Adipocyte (in vitro differentiated cells): ENCODE measurements around the gene TAS2R8.

Experiments used
- DNase-seq: peaks from one replicate; pipeline ENCODE4 v3.0.0-alpha.2; 2015; ENCODE audit warnings: low read depth
- H3K27me3 ChIP-seq: replicated peaks from 2 replicates; pipeline ENCODE4 v1.7.0; 2013; ENCODE audit warnings: mild to moderate bottlenecking, low read length, moderate library complexity; ENCODE audit not compliant: control insufficient read depth, insufficient read depth
- H3K36me3 ChIP-seq: 2 replicates; pipeline ENCODE4 v1.7.0; 2013; ENCODE audit warnings: low read length, mild to moderate bottlenecking, moderate library complexity; ENCODE audit not compliant: control insufficient read depth, insufficient read depth, severe bottlenecking
- H3K4me1 ChIP-seq: 2 replicates; pipeline ENCODE4 v1.7.0; 2013; ENCODE audit warnings: mild to moderate bottlenecking, low read length, moderate library complexity; ENCODE audit not compliant: control insufficient read depth, insufficient read depth
- H3K4me3 ChIP-seq: 2 replicates; pipeline ENCODE4 v1.7.0; 2013; ENCODE audit warnings: mild to moderate bottlenecking, low read length, moderate library complexity
- H3K9ac ChIP-seq: 2 replicates; pipeline ENCODE4 v1.7.0; 2013; ENCODE audit warnings: mild to moderate bottlenecking, low read length, moderate library complexity
- H3K9me3 ChIP-seq: 2 replicates; pipeline ENCODE4 v1.7.0; 2013; ENCODE audit warnings: mild to moderate bottlenecking, low read length, moderate library complexity; ENCODE audit not compliant: control insufficient read depth

Gene TAS2R8, protein sequence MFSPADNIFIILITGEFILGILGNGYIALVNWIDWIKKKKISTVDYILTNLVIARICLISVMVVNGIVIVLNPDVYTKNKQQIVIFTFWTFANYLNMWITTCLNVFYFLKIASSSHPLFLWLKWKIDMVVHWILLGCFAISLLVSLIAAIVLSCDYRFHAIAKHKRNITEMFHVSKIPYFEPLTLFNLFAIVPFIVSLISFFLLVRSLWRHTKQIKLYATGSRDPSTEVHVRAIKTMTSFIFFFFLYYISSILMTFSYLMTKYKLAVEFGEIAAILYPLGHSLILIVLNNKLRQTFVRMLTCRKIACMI

DNA sequence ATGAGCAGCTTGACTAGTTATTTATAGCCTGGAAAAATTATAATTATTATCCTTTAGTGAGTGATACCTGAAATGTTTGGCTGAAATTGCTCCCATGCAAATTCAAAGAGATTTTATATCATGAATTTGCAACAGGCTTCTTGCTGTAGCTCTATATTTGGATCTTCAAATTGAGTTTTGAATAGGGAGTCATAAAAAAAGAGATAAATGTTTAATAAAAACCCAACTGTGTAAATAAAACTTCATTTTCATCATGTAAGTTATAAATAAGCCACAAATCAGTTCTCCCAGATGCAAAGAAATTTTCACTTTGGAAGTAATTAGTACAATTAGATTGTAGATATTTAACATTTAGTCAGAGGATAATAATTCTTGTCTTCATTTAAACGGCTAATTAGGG, at the start of gene TAS2R8:
Gene TAS2R8 (minus strand): TSS at position 101 of the 400 bp plus-strand sequence. CDS start 306 bp downstream, outside the sequence.
- H3K4me1 ChIP-seq: no peaks in the 10 kb centered on the region
- H3K9me3 ChIP-seq: no peaks in the 10 kb centered on the region
- H3K4me3 ChIP-seq: no peak within 1 kb of the TSS
- peaks cover 2% of the 10 kb centered on the region for H3K27me3 ChIP-seq
- H3K9ac ChIP-seq: no peak within 1 kb of the TSS
- DNase-seq: no peak
- no peaks in the 10 kb centered on the region for H3K36me3 ChIP-seq

- no peak overlapping the region for H3K9ac ChIP-seq
- no peaks in the 10 kb centered on the region for H3K4me1 ChIP-seq
- H3K4me3 ChIP-seq: no peak overlapping the region
- DNase-seq: no peak
- peaks cover 9% of the 10 kb centered on the region for H3K9me3 ChIP-seq
- H3K27me3 ChIP-seq: no peaks in the 10 kb centered on the region
- H3K36me3 ChIP-seq: peaks cover 11% of the 10 kb centered on the region
Observed at GRCh38 chr12:10855807-10856206, 48.7 kb upstream of the TAS2R8 start.

- H3K36me3 ChIP-seq: peaks cover 11% of the 10 kb centered on the region
- H3K9ac ChIP-seq: no peak overlapping the region
- no peak for DNase-seq
- H3K9me3 ChIP-seq: peaks cover 9% of the 10 kb centered on the region
- H3K27me3 ChIP-seq: no peaks in the 10 kb centered on the region
- no peak overlapping the region for H3K4me3 ChIP-seq
- H3K4me1 ChIP-seq: no peaks in the 10 kb centered on the region
Observed at GRCh38 chr12:10853776-10854175, 46.7 kb upstream of the TAS2R8 start.

- no peaks in the 10 kb centered on the region for H3K4me1 ChIP-seq
- no peak overlapping the region for H3K4me3 ChIP-seq
- no peak overlapping the region for H3K9ac ChIP-seq
- no peaks in the 10 kb centered on the region for H3K27me3 ChIP-seq
- peaks cover 9% of the 10 kb centered on the region for H3K9me3 ChIP-seq
- no peak for DNase-seq
- H3K36me3 ChIP-seq: peaks cover 11% of the 10 kb centered on the region
Observed at GRCh38 chr12:10851243-10851858, 44.3 kb upstream of the TAS2R8 start.

DNA sequence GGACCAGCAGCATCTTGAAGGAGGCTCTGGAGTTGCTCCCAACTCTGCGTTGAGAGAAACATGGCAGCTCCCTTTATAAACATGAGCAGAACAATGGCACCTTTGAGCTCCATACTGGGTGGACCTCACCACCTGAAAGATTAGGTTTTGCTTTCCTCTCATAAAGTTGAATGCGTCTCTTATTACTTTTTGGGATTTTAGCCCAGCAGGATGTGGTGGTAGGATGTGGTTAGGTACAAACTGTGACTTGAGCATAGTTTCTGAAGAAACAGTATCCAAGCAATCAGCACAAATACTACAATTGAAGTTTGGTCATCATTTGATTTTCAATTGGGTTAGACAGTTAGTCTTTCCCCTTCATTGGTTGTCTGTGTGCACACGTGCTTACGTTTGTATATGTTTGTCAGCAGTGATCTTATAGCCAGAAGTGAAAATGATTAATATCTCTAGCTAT, 42.4 kb upstream of the TAS2R8 start, which contains the start of gene PRR4:
Gene PRR4 (minus strand): TSS at position 51 of the 454 bp plus-strand sequence. CDS start 38 bp downstream, at position 13.
- Histone ChIP-seq H3K9ac (no peak within 1 kb of the TSS), H3K36me3 (peaks cover 5% of the 10 kb centered on the region), H3K27me3 (no peaks in the 10 kb centered on the region), H3K4me3 (no peak within 1 kb of the TSS), H3K9me3 (no peaks in the 10 kb centered on the region), H3K4me1 (no peaks in the 10 kb centered on the region)
- no peak for DNase-seq

DNA sequence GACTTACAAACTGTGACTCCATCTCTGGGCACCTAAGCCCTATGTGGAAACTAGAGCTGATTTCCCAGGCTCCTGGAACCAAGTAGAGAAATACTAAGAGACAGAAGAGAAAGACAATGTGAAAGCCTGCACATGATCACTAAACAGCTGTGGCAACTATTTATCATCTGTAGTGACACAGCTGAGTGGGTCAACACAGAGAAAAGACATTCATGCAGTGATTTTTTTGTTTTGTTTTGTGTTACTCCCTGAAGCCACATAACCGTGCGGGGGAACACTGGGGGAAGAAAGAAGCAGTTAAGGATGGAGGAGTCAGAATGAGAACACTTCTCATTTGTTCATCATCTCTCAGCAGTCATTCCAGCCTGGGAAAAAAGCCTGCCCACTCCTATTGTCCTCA, 40.7 kb upstream of the TAS2R8 start:
- H3K9ac ChIP-seq: no peak overlapping the region
- DNase-seq: no peak
- H3K9me3 ChIP-seq: no peaks in the 10 kb centered on the region
- H3K4me3 ChIP-seq: no peak overlapping the region
- no peaks in the 10 kb centered on the region for H3K4me1 ChIP-seq
- no peaks in the 10 kb centered on the region for H3K27me3 ChIP-seq
- H3K36me3 ChIP-seq: peaks cover 12% of the 10 kb centered on the region

DNA sequence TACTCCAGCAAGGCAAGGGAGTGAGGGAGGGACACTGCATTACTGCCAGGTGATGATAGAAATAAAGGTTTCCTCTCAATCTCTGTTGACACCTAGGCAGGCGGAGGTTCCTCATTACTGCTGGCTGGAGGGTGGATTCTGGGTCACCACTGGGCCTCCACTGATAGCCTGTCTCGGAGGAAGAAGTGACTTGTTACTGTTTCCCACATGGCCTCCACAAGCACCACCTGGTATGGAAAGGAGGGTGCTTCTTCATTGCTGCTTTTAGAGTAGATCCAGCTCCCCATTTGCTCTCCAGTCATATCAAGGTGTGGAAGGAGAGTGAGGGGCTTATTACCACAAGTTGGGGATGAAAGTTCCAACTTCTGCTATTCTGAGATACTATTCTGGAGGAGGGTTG, 35.8 kb upstream of the TAS2R8 start:
- Histone ChIP-seq H3K27me3 (no peaks in the 10 kb centered on the region), H3K36me3 (peaks cover 7% of the 10 kb centered on the region), H3K4me3 (no peak overlapping the region), H3K9ac (no peak overlapping the region), H3K4me1 (no peaks in the 10 kb centered on the region), H3K9me3 (no peaks in the 10 kb centered on the region)
- DNase-seq: no peak

DNA sequence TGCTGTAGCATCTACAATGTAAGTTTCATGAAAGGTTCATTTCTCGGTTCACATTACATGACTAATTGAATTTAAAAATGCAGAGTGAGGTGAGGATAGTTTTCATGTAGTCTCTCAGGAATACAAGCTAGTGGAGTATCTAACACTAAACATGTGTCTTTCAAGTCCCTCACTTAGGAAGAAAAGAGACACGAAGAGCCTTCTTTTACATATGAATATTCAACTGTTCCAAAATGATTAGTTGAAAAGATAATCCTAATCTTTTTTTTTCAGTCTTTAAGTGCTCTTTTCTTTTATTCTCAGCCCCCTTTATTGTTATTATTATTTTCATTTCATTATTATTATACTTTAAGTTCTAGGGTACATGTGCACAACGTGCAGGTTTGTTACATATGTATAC, 31.4 kb upstream of the TAS2R8 start:
- no peak overlapping the region for H3K4me3 ChIP-seq
- H3K9me3 ChIP-seq: peaks cover 5% of the 10 kb centered on the region
- peaks cover 7% of the 10 kb centered on the region for H3K36me3 ChIP-seq
- no peaks in the 10 kb centered on the region for H3K4me1 ChIP-seq
- H3K27me3 ChIP-seq: no peaks in the 10 kb centered on the region
- DNase-seq: no peak
- H3K9ac ChIP-seq: no peak overlapping the region

GRCh38 chr12:10829994-10830393, 22.9 kb upstream of the TAS2R8 start:
- H3K4me3 ChIP-seq: no peak overlapping the region
- H3K27me3 ChIP-seq: no peaks in the 10 kb centered on the region
- H3K9ac ChIP-seq: no peak overlapping the region
- DNase-seq: peak; percentile 35
- H3K9me3 ChIP-seq: no peaks in the 10 kb centered on the region
- H3K4me1 ChIP-seq: no peaks in the 10 kb centered on the region
- no peaks in the 10 kb centered on the region for H3K36me3 ChIP-seq

- Histone ChIP-seq H3K9me3 (no peaks in the 10 kb centered on the region), H3K36me3 (no peaks in the 10 kb centered on the region), H3K27me3 (no peaks in the 10 kb centered on the region), H3K4me1 (no peaks in the 10 kb centered on the region), H3K4me3 (no peak within 1 kb of the TSS), H3K9ac (no peak within 1 kb of the TSS)
- no peak for DNase-seq
Observed at GRCh38 chr12:10826258-10826657, 19.2 kb upstream of the TAS2R8 start, which contains the start of gene TAS2R10. Gene TAS2R10 (minus strand): TSS chr12:10826358. CDS start chr12:10826269, 89 bp downstream.

- Histone ChIP-seq H3K36me3 (no peaks in the 10 kb centered on the region), H3K4me1 (no peaks in the 10 kb centered on the region), H3K9ac (no peak overlapping the region), H3K4me3 (no peak overlapping the region), H3K9me3 (no peaks in the 10 kb centered on the region), H3K27me3 (no peaks in the 10 kb centered on the region)
- no peak for DNase-seq
Observed at GRCh38 chr12:10824957-10825356, 17.9 kb upstream of the TAS2R8 start.
